Measurements from ENCODE around the gene CHI3L1.

The CHI3L1 gene

DNA sequence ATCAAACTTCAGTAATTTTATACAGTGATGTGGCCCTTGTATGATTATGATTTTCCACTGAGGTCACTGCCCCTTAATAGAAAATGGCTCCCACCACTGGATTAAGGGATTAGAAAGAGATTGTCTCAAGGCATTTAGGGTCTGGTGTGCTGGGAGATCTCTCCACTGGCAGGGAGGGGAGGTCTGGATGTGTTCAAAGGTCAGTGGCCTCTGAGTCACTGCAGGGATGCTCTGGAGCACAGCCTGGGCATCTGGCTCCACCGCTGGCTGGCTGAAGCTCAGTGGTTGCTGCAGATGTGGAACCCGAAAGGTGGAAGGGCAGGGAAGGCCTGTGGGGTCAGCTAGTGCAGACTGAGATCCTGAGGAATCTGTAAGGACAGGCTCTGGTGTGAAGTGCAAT is 18.3 kb upstream of the CHI3L1 start:
- no peak for FAIRE-seq

GRCh38 chr1:203202431-203203245 is 16.1 kb upstream of the CHI3L1 start:
- no peak for FAIRE-seq

GRCh38 chr1:203201516-203202205 is 15.2 kb upstream of the CHI3L1 start:
- FAIRE-seq, result no peak

DNA sequence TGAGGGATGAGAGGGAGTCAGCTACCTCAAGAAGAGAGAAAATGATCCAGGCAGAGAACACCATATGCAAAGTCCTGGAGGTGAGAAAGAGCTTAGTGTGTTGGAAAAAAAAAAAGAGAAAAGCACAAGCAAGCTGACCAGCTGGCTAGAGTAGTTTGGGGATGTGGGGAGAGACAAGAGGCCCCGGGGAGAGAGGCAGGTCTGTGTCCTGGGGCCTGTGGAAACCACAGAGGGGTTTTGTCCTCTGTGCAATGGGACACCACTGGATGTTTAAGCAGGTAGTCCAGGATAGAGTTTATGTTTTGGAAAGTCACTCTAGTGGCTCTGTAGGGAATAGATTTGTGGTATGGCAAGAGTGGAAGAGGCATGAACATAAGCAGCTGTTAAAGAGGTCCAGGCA is 14.4 kb upstream of the CHI3L1 start:
- FAIRE-seq, result no peak

DNA sequence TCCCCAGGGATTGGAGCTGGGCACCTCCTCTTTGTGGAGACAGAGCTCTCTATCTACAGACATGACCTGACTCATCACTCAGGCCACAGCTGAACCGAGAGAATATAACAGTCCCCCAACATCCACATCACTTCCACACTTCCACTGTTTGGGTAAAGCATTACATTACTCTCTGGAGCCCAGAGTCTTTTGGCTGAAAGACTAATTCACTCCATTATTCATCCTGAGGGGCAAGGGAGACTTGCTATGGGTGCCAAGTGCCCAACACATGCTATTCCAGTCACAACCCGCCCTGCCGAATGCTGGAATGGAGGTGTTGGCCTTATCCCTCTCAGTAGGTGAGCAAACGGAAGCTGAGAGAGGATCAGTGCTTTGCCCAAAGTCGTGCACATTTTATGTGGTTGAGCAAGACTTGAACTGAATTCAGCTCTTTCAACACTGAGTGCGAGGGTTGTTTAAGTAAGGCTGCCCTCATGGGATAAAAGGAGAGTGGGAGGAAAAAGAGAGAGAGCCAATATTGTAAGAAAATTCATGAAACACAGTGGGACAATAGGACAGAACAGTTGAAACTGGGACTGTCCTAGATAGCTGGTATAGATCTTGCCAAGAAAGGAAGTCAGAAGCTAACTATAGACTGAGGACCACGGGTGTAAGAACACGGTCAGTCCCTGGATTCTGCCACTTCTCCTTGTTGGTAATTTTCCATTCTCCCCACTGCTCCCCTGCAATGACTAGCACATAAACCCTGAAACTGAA is 13.5 kb upstream of the CHI3L1 start:
- FAIRE-seq, result no peak

GRCh38 chr1:203199481-203199815 is 12.9 kb upstream of the CHI3L1 start:
- FAIRE-seq, result no peak

- no peak for FAIRE-seq
Observed at GRCh38 chr1:203199002-203199401, 12.5 kb upstream of the CHI3L1 start.

DNA sequence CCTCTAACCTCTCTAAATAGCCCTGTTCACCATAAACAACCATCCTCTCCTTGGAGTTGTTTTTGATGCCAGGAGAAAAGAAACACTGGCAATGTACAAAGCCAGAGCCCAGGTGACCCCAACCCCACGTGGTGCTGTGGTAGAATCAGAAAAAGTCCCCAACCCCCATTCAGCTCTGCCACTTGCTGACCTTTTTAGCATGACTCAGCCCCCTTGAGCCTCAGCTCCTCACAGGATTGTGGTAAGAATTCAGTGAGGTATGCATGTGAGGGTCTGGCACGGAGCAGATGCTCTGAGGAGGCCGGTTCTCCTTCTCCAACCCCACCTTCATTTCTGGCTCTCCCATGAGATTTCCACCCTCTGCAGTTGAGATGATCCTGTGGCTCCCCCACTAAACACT is 11.1 kb upstream of the CHI3L1 start:
- FAIRE-seq, result no peak

DNA sequence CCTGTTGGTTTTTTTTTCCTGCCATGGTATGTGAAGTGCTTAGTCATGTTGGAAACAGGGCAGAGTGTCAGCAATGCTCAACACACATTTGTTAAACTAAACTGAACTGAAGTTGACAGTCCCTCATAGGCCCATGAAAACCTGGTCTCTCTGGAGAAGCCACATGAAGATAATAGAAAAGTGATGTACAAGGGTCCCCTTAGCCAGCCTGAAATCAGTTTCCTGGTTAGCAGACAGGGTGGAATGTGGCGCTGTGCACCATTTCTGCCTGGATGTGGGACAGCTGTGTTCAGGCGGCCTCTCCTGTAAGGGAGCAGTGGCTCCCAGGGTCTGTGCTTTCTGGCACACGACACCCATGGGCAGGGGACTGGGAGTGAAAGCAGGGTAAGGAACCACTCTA is 9.9 kb upstream of the CHI3L1 start:
- no peak for FAIRE-seq

GRCh38 chr1:203190949-203191348 is 4.4 kb upstream of the CHI3L1 start:
- FAIRE-seq, result no peak

GRCh38 chr1:203189951-203190352 is 3.4 kb upstream of the CHI3L1 start:
- FAIRE-seq, result no peak

DNA sequence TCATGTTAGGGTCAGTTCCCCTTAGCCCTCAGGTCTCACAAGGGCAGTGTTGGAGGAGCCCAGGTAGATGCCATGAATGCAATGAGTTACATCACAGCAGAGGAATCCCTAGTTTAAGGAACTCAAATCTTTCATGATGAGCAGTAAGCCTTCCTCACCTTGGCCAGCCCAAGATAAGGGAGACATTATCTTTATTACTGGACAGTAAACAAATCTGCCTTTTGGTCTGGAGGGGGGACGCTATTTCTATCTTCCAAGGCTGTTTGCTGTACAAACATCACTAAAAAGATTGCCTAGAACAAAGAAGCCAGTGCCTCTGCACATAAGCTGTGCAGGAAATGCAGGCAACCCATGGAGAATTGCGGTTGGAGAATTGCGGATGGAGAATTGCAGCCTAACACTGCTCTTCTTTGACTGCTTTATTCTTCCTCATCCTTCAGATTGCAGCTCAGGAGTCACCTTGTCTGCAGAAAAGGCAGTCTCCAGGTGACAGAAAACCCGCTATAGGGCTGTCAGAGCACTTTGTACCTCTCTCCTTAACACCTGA is 2.3 kb upstream of the CHI3L1 start:
- FAIRE-seq, result no peak

GRCh38 chr1:203187689-203188264 is 1.3 kb upstream of the CHI3L1 start:
- no peak for FAIRE-seq

DNA sequence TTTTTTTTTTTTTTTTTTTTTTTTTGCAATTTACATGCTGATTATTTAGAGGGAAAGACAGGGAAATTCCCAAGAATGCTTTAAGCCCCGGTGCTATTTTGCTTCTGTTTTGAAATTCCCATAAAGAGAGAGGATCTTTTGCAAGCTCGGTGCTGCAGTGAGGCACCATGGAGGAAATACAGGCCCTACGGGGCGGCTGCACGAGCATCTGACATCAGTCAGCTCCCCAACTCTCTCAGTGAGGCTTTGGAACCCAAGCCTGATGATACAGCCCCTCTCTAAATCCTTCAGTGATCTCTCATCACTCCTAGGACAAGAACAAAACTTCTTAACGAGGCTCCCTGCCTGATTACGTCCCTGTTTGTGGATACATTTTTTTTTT is 791 bp upstream of the CHI3L1 start:
- FAIRE-seq, result no peak

DNA sequence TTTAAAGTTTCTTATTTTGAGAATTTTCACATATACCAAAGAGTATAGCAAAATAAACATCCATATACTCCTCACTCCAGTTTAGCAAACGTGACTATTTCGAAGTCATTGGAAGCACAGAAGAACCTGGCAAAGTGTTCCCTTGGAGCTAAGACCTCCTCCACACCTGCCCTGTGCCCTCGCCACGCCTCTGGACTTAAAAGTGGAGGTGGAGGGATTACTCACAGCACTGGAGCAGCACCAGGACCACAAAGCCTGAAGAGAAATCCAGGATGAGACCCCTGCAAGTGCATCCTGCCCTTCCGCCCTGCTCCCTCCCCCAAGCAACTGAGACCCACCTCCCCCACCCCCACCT is 436 bp downstream of the CHI3L1 start:
- FAIRE-seq, result no peak

- FAIRE-seq, result no peak
Observed at GRCh38 chr1:203185585-203185984, 919 bp downstream of the CHI3L1 start.

GRCh38 chr1:203185061-203185461 is 1.4 kb downstream of the CHI3L1 start:
- no peak for FAIRE-seq

DNA sequence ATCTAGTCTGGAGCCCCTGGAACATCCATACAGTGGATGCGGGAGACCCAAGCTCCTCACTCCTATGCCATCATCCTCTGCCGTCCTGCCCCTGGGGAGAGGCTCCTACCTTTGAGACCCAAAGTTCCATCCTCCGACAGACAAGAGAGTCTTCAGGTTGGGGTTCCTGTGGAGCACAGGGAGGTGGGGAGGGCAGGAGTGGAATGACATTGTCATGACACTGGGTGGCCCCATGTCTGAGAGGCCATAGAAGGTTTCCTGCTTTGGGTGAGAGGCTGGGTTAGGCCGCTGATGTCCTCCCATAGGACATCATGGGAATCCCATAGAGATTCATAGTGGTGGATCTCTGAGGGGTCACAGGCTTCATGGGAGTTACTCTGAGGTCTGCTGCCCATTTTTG is 2.0 kb downstream of the CHI3L1 start:
- FAIRE-seq, result no peak

- FAIRE-seq, result no peak
Observed at GRCh38 chr1:203183828-203184227, 2.7 kb downstream of the CHI3L1 start.

DNA sequence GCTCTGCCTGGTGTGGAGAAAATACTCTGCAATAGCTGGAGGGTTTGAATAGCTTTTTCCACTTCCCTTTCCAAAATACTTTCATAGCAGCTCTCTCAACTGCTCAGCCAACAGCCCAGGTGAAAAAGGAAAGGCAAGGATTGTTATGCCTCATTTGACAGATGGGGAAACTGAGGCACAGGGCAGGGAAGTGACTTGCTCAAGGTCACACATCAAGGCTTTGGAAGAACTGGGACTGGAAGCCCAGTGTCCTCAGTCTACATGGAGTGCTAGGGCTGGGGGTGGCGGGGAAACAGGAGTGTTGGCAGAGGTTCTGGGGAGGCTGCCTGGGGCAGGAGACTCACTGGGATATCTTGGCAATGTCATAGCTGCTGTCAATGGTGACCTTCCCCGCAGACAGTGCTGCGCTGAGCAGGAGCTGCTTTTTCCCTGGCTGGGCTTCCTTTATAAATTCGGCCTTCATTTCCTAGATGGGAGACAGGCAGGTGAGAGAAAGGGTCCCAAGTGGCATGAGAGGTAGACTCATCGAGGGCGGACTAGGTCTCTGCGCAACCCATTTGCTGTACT is 4.0 kb downstream of the CHI3L1 start:
- no peak for FAIRE-seq

- FAIRE-seq, result no peak
Observed at GRCh38 chr1:203181586-203182386, 4.7 kb downstream of the CHI3L1 start.
